OCI-LY7 (cell line): Measurements from ENCODE around the gene TRAF3IP1. TPM values are rescaled to one million over a fixed set of nuclear protein-coding genes. Genes with fewer than 3 reads are reported as not detected.

Experiments used
- BruUV-seq: library from RNA; stranded (reverse); fragments of 400-500 nt; replicated peaks from 2 replicates; lab custom pipeline; 2021; lab: Mats Ljungman, UMichigan
- CTCF ChIA-PET: fragments of 300-600 bp; sonication (Branson Sonifier 250); formaldehyde crosslinking; loops from one replicate; lab custom pipeline; 2022; ENCODE audit warnings: antibody characterized with exemption; ENCODE audit not compliant: unreplicated experiment; lab: Charles Lee
- POLR2A ChIA-PET: fragments of 300-600 bp; sonication (Branson Sonifier 250); formaldehyde crosslinking; loops from one replicate; lab custom pipeline; 2022; ENCODE audit warnings: antibody characterized with exemption; lab: Charles Lee
- DNase-seq: peaks from one replicate; pipeline ENCODE4 v3.0.0-alpha.2; 2015; ENCODE audit warnings: low spot score
- H2AFZ ChIP-seq: fragments of 200-600 bp; sonication (generic), shearing (Covaris generic); 2 replicates; pipeline ENCODE4 v1.6.1; 2014; ENCODE audit warnings: mild to moderate bottlenecking, antibody characterized with exemption, low read length, moderate library complexity
- H3K27ac ChIP-seq: fragments of 200-600 bp; sonication (generic); 2 replicates; pipeline ENCODE4 v1.5.1; 2014; ENCODE audit warnings: mixed run types, low read depth, mild to moderate bottlenecking, moderate library complexity, low read length, inconsistent platforms; ENCODE audit not compliant: poor library complexity, severe bottlenecking
- H3K36me3 ChIP-seq: fragments of 200-600 bp; sonication (generic); 2 replicates; pipeline ENCODE4 v1.6.1; 2014; ENCODE audit warnings: mild to moderate bottlenecking, antibody characterized with exemption, low read length, moderate library complexity, mixed read lengths; ENCODE audit not compliant: insufficient read depth
- H3K4me1 ChIP-seq: fragments of 200-600 bp; sonication (generic); 2 replicates; pipeline ENCODE4 v1.5.1; 2014; ENCODE audit warnings: mild to moderate bottlenecking, low read length; ENCODE audit not compliant: insufficient read depth, poor library complexity, severe bottlenecking
- H3K4me2 ChIP-seq: fragments of 200-600 bp; sonication (generic); 2 replicates; pipeline ENCODE4 v1.6.1; 2014; ENCODE audit warnings: mild to moderate bottlenecking, low read length
- H3K4me3 ChIP-seq: fragments of 200-600 bp; sonication (generic); 2 replicates; pipeline ENCODE4 v1.5.1; 2014; ENCODE audit warnings: mild to moderate bottlenecking, low read depth, low read length; ENCODE audit not compliant: poor library complexity, severe bottlenecking
- H3K79me2 ChIP-seq: fragments of 200-600 bp; sonication (generic); 2 replicates; pipeline ENCODE4 v1.6.1; 2016; ENCODE audit warnings: low read depth, mild to moderate bottlenecking, low read length, moderate library complexity, mixed read lengths; ENCODE audit not compliant: insufficient read depth
- H3K9me2 ChIP-seq: fragments of 200-600 bp; sonication (generic); 2 replicates; pipeline ENCODE4 v1.6.1; 2016; ENCODE audit warnings: mild to moderate bottlenecking, low read length, mixed read lengths; ENCODE audit not compliant: insufficient read depth
- H3K9me3 ChIP-seq: fragments of 200-600 bp; sonication (generic); 2 replicates; pipeline ENCODE4 v1.6.1; 2014; ENCODE audit warnings: mild to moderate bottlenecking, mixed run types, low read length, mixed read lengths
- H4K20me1 ChIP-seq: fragments of 200-600 bp; sonication (generic); 2 replicates; pipeline ENCODE4 v1.6.1; 2014; ENCODE audit warnings: mild to moderate bottlenecking, antibody characterized with exemption, low read length, moderate library complexity, mixed read lengths; ENCODE audit not compliant: insufficient read depth
- CTCF ChIP-seq: fragments of 200-600 bp; sonication (generic); conservative IDR thresholded peaks from 2 replicates; pipeline ENCODE4 v1.5.1; 2014; ENCODE audit warnings: mild to moderate bottlenecking, antibody characterized with exemption, low read length, moderate library complexity, mixed read lengths
- EZH2phosphoT487 ChIP-seq: fragments of 200-600 bp; sonication (generic); IDR thresholded peaks from 2 replicates; pipeline ENCODE4 v1.6.1; 2018; ENCODE audit warnings: low read depth, borderline replicate concordance, mild to moderate bottlenecking, mixed run types, antibody characterized with exemption, low read length, moderate library complexity, mixed read lengths
- intact Hi-C: fragments of 100-400 bp; cut with micrococcal nuclease; formaldehyde crosslinking; loops from one replicate; pipeline ENCODE4 v1.10.0; 2022; ENCODE audit not compliant: unreplicated experiment
- total RNA-seq, 2 experiments: library from RNA; depleted of rRNA in 1 of 2; stranded (reverse); fragments of >200 nt in 1 of 2; shearing (Covaris generic) in 1 of 2; gene quantifications; 2 replicates each; pipeline ENCODE4 v1.2.3, GENCODE V29; 2014 to 2022

The TRAF3IP1 gene
- total RNA-seq, 2 experiments from 2014 or later = 8.2 to 13.8 TPM

- Histone ChIP-seq H3K27ac (no peak overlapping the region), H3K9me3 (no peaks in the 10 kb centered on the region), H3K4me3 (no peak overlapping the region), H3K4me2 (no peak overlapping the region), H3K36me3 (no peaks in the 10 kb centered on the region), H2AFZ (no peak overlapping the region), H3K4me1 (peaks cover 6% of the 10 kb centered on the region), H4K20me1 (no peaks in the 10 kb centered on the region), H3K9me2 (no peaks in the 10 kb centered on the region), H3K79me2 (no peaks in the 10 kb centered on the region)
- TF ChIP-seq CTCF = no peak
- TF ChIP-seq EZH2phosphoT487 = no peak
- no TSS peak for BruUV-seq
- DNase-seq = no peak
- intact Hi-C loops = no loop called here
- CTCF ChIA-PET = no interaction called here
- POLR2A ChIA-PET = no interaction called here
These were observed 100.8 kb downstream of the TRAF3IP1 start for GRCh38 chr2:238420878-238421694.

GRCh38 chr2:238421695-238422035, 101.3 kb downstream of the TRAF3IP1 start:
- no peaks in the 10 kb centered on the region for H3K9me2 ChIP-seq
- H2AFZ ChIP-seq = no peak overlapping the region
- H3K9me3 ChIP-seq = no peaks in the 10 kb centered on the region
- H3K79me2 ChIP-seq = no peaks in the 10 kb centered on the region
- no peak for DNase-seq
- no TSS peak for BruUV-seq
- CTCF ChIA-PET = no interaction called here
- no peak overlapping the region for H3K4me3 ChIP-seq
- no peak overlapping the region for H3K27ac ChIP-seq
- H3K36me3 ChIP-seq = no peaks in the 10 kb centered on the region
- intact Hi-C loops = no loop called here
- no peaks in the 10 kb centered on the region for H4K20me1 ChIP-seq
- POLR2A ChIA-PET = no interaction called here
- peaks cover 8% of the 10 kb centered on the region for H3K4me1 ChIP-seq
- no peak overlapping the region for H3K4me2 ChIP-seq
- TF ChIP-seq CTCF (no peak), EZH2phosphoT487 (no peak)

GRCh38 chr2:238422285-238422684, 102.0 kb downstream of the TRAF3IP1 start:
- Histone ChIP-seq H3K4me1 (peaks cover 8% of the 10 kb centered on the region), H3K79me2 (peaks cover 3% of the 10 kb centered on the region; the same call in 1 of the 2 replicates), H3K9me2 (no peaks in the 10 kb centered on the region), H3K36me3 (peaks cover 3% of the 10 kb centered on the region; the same call in 1 of the 2 replicates), H3K4me2 (no peak overlapping the region), H3K27ac (no peak overlapping the region), H2AFZ (no peak overlapping the region), H3K9me3 (no peaks in the 10 kb centered on the region), H3K4me3 (no peak overlapping the region), H4K20me1 (no peaks in the 10 kb centered on the region)
- DNase-seq = no peak
- intact Hi-C loops = no loop called here
- BruUV-seq = no TSS peak
- CTCF ChIA-PET = no interaction called here
- POLR2A ChIA-PET = no interaction called here
- TF ChIP-seq CTCF = no peak
- TF ChIP-seq EZH2phosphoT487 = no peak
